Measurements from ENCODE around the gene ADARB2.

The ADARB2 gene

GRCh38 chr10:1376384-1376945 is 360.9 kb downstream of the ADARB2 start:
- no peak for DNase-seq

- no peak for DNase-seq
Observed at GRCh38 chr10:1375346-1376170, 361.8 kb downstream of the ADARB2 start.

GRCh38 chr10:1374511-1375345 is 362.6 kb downstream of the ADARB2 start:
- no peak for DNase-seq

- DNase-seq = no peak
Observed at GRCh38 chr10:1373287-1373686, 364.0 kb downstream of the ADARB2 start.

GRCh38 chr10:1372212-1372611 is 365.1 kb downstream of the ADARB2 start:
- no peak for DNase-seq

- no peak for DNase-seq
Observed at GRCh38 chr10:1370298-1370697, 367.0 kb downstream of the ADARB2 start.

GRCh38 chr10:1369665-1370064 is 367.7 kb downstream of the ADARB2 start:
- no peak for DNase-seq

GRCh38 chr10:1369197-1369596 is 368.1 kb downstream of the ADARB2 start:
- no peak for DNase-seq

- DNase-seq = no peak
Observed at GRCh38 chr10:1368842-1369171, 368.5 kb downstream of the ADARB2 start.

- no peak for DNase-seq
Observed at GRCh38 chr10:1367938-1368841, 369.1 kb downstream of the ADARB2 start.

- DNase-seq = no peak
Observed at GRCh38 chr10:1366811-1367425, 370.4 kb downstream of the ADARB2 start.

GRCh38 chr10:1366322-1366691 is 371.0 kb downstream of the ADARB2 start:
- DNase-seq = no peak

- DNase-seq = no peak
Observed at GRCh38 chr10:1365540-1366321, 371.6 kb downstream of the ADARB2 start.

GRCh38 chr10:1364151-1364910 is 373.0 kb downstream of the ADARB2 start:
- no peak for DNase-seq

- no peak for DNase-seq
Observed at GRCh38 chr10:1363446-1364121, 373.7 kb downstream of the ADARB2 start.

- DNase-seq = no peak
Observed at GRCh38 chr10:1362589-1363445, 374.5 kb downstream of the ADARB2 start.

GRCh38 chr10:1361411-1362105 is 375.8 kb downstream of the ADARB2 start:
- DNase-seq = no peak

- DNase-seq = no peak
Observed at GRCh38 chr10:1360558-1361164, 376.7 kb downstream of the ADARB2 start.
